ENCODE results near the gene ERAP2.
A peak's percentile ranks its signal among the peaks of the same experiment; 100 is the strongest.
"Not testable (repeated sequence)": the region's sequence is repeated elsewhere in the genome, so short reads cannot be mapped to it uniquely, and the experiment has no call there.

ERAP2 gene

DNA sequence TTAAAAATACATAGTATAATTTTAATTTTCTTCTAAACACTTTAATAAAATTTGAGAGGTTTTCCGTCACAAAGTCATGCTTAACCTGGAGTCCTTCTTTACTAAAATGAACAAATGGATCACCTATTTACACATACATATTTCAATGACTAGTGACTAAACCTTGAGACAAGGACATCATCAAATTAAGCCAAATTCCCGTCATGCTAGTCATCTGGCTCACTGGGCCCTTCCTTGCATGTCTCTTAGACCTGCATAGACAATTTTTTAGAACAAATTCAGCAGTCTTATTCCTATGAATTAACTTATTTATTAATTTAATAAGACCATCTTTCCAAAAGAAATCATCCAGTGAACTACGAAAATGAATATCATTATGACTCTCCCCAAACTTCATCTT is 26.6 kb downstream of the ERAP2 start:
- no peak for DNase-seq

DNA sequence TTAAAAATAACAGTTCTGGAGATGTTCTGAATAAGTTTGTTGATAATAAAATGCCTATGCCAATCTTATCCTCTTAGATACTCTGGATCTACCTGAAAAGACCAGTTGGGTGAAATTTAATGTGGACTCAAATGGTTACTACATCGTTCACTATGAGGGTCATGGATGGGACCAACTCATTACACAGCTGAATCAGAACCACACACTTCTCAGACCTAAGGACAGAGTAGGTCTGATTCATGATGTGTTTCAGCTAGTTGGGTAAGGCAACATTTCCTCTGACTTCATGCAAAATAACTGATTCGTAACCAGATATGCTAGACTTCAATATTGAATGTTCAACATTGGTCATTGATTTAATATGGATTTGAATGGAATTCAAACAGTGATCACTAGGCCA is 27.0 kb downstream of the ERAP2 start:
- no peak for DNase-seq

DNA sequence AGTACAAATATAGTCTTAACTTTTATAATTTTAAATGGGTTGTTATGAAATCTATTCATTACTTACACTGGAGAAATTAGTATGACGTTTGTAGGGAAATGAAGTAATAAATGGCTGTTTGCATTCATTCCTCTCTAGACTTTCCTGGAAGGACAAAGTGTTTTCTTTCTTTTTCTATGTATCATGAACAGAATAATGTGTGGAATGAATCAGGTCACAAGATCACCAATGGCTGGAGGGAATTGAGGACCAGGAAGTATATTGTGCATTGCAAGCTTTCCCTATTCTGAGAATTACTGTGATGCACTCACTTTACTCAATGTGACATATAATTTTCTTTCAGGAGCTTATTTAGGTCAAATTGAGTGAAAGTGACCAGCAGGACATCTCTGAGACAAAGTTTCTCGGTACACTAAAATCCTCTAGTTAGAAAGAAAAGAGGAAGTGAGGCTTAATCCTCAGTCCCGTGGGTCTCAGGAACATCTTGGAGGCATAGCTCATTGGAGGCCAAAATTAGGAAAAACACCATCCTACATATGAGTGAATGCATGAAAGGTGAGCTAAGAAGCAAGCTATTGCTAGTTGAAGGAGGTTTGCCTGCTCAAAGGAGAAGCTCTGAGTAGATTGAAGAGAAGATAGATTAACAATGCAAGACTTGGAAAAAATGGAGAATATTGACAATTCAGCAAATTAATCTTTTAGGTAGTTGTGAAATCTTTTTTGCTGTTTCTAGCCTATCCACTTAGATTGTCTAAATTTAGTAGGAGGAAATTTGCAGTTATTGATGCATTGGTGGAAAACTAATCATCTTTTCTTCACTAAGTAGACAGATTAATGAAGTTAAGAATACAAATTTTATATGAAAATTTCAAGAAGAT is 28.0 kb downstream of the ERAP2 start:
- no peak for DNase-seq

DNA sequence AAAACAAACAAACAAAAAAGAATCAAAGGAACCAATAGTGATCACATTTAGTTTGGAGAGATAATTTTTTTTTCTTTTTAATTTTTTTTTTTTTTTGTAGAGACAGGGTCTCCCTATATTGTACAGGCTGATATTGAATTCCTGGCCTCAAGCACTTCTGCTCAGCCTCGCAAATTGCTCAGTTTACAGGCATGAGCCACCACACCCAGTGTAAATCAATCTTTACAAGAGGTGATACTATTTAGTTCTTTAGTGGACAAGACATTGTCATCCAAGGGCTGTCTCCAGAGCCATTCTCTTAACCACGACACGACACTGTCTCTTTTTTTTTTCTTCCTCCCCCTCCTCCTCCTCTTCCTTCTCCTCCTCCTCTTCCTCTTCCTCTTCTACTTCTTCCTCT is 29.6 kb downstream of the ERAP2 start:
- DNase-seq: no peak

DNA sequence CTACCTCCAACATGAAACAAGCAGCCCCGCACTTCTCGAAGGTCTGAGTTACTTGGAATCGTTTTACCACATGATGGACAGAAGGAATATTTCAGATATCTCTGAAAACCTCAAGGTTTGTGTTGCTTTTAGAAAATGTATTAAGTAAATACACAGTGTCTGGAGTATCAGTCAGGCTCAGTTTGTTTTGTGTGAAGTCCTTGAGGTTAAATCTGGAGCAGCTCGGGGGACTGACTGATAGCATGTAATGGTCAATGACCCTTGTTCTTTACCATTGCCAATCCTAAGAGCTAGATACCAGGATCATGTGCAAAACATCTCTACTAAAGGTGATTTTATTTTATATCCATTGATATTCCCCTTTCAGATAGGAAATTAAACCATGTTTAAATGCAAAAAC is 32.7 kb downstream of the ERAP2 start:
- no peak for DNase-seq

DNA sequence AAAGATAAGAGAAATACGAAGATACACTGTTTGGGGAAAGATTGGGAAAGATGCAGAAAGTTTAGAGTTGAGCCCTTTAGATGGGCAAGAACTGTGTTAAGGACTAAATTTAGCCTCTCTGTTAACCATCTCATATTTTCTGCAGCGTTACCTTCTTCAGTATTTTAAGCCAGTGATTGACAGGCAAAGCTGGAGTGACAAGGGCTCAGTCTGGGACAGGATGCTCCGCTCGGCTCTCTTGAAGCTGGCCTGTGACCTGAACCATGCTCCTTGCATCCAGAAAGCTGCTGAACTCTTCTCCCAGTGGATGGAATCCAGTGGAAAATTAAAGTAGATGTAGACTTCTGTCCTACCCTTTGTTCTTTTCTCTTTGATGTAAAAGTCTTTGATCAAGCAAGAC is 33.1 kb downstream of the ERAP2 start:
- DNase-seq: no peak

DNA sequence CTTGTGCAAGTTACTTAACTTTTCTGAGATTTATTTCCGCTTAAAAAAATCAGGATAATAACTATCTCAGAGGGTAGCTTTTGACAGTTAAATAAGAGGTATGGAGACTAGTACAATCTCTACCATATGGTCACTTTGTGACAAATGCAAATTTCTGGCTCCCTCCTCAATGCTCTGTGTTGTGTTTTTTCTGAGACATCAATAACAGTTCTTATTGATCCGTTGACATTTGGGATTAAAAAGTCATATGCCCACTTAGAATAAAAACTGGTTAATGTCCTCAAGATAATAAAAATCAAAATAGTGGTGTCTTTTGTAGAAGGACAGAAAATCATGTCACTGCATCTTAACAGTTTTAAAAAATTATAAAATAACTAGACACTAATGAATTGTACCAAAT is 34.8 kb downstream of the ERAP2 start:
- DNase-seq: no peak

DNA sequence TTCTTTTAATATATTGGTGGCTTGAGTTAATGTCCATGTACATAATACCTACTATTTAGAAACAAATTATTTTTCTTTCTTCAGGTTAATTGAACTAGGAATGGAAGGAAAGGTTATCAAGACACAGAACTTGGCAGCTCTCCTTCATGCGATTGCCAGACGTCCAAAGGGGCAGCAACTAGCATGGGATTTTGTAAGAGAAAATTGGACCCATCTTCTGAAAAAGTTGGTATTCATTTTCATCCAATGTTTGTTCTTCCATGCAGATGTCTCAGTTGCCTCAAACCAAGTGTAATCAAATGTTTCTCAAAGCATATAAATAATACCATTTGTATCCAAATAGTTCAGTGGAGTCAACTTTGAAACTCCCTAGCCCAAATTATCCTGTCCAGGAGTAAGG is 36.9 kb downstream of the ERAP2 start:
- DNase-seq: no peak

DNA sequence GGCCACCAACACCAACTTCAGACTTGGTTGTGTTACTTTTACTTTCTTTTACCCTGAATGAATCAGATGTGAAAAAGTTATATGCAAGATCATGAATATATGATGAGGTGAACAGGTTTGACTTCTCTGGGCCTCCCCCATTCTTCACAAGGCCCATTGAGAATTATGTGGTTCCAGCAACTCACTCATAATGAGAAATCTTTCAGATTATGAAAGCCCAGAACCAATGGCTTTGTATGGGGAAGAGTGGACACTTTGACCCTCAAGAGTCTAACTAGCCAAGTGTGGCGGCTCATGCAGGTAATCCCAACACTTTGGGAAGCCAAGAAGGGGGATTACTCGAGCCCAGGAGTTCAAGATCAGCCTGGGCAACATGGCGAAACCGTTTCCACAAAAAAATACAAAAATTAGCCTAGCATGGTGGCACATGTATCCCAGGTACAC is 43.5 kb downstream of the ERAP2 start:
- peak in 1 of 5 donors; percentile 21 for DNase-seq

DNA sequence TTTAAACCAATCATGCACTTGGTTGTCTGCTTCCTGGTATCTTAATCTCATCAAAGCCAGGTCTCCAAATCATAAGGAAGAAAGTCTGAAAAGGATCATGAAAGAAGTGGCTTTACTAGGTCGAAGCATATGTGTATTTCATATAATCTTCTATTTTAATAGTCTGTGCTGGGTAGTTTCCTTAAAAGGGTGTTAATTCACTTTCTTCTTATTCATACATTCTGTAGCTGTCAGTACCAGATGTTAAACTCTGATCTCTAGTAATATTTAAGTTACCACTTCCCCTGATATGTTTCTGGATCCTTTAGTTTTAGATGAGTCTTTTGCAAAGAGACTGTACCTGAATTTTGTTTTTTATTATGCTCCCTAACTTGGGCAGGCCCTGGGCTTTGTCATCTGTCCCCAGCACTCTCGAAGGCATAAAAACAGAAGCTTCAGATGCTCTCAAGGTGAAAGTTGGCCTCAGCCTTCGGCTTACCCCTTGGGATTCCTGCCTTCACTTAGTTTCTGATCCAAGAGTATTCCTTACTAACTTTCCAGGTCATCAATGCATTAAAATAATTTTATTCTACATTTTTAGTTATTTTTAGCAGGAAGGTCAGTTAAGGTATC is 44.5 kb downstream of the ERAP2 start:
- no peak for DNase-seq

DNA sequence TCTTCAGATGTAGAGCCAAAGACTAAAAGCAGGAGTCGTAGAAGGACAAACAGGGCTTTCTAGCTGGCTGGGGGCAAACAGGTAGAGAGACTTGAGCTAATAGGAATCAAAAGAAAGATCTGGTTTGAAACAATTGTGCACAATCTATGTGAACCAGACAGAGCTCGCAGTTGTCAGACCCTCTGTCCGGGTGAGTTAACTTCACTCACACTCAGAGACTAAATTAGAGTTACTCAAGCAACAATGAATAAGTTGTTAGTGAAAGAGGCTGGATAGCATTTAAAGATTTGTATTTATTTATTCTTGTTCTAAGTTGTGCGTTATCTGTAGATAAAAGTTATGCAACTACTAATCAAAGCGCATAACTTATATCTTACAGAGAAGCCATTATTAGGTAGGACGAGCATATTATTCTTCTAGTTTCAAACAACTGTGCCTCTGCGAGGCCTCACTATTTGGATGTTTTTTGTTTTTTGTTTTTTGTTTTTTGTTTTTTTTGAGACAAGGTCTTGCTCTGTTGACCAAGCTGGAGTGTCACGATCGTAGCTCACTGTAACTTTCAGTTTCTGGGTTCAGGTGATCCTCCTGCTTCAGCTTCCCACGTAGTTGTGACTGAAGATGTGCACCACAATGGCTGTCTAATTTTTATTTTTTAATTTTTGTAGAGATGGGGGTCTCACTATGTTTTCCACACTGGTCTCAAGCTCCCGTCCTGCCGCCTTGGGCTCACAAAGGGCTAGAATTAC is 46.4 kb downstream of the ERAP2 start:
- no peak for DNase-seq

DNA sequence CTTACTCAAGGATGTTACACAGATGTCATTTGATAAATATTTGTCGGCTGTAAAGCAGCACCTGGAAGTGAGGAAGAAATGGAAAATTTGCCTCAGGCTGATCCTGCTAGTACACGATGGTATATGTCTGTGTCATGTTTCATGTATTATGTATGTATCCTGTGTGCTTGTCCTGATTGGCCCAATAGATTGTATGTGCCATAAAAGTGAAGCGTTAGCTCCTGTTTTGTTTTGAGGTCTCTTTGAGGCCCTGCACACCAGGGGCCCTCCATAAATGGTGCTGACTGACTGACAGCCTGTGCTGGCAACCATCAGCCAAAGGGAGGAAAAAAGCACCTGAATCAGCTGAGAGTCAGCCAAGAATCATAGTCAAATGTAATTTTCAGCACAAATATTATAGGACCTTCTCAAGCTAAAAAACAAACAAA is 47.7 kb downstream of the ERAP2 start:
- no peak for DNase-seq

DNA sequence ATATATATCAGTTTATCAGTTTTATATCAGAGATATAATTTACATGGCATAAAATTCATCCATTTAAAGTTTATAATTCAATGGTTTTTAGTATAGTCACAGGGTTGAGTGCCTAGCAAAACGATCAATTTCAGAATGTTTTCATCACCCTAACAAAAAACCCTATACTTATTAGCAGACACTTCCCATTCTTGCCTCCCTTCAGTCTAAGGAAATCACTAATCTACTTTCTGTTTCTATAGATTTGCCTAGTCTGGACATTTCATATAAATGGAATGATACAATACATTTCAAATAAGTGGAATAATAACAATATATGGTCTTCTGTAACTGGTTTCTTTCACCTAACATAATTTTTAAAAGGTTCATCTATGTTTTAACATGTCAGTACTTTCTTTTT is 50.0 kb downstream of the ERAP2 start:
- no peak for DNase-seq

DNA sequence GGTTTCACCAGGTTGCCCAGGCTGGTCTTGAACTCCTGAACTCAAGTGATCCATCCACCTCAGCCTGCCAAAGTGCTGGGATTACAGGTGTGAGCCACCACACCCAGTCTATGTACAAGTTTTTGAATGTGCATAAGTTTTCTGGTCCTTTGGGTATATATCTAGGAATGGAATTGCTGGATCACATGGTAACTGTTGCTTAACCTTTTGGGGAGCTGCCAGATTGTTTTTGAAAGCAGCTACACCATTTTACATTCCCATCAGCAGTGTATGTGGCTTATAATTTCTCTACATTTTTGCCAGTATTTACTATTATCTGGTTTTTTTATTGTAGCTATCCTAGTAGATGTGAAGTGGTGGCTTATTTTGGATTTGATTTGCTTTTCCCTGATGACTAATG is 50.7 kb downstream of the ERAP2 start:
- DNase-seq: no peak

DNA sequence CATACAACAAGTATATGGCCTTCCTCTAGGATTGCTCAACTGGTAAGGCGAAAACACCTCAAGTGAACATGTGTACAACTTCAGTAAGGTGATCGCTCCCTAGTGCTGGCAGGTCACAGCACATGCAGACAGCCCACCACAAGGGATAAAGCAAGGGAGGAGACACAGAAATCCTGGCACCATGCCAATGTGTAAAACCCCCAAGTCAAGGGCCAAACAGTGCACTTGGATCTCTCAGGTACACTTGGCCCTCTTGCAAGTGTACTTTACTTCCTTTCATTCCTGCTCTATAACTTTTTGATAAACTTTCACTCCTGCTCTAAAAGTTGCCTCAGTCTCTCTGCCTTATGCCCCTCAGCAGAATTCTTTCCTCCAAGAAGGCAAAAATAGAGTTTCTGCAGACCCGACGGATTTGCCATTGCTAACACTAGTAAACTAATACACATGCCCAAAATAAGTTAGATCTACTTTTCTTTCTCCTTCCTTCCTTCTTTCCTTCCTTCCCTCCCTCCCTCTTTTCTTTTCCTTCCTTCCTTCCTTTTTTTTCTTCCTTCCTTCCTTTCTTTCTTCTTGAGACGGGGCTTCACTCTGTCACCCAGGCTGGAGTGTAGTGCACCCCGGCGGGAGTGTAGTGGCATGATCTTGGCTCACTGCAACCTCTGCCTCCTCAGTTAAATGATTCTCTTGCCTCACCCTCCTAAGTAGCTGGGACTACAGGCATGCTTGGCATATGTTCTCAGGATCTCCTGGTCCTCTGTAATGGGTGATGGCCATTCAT is 52.8 kb downstream of the ERAP2 start:
- no peak for DNase-seq

DNA sequence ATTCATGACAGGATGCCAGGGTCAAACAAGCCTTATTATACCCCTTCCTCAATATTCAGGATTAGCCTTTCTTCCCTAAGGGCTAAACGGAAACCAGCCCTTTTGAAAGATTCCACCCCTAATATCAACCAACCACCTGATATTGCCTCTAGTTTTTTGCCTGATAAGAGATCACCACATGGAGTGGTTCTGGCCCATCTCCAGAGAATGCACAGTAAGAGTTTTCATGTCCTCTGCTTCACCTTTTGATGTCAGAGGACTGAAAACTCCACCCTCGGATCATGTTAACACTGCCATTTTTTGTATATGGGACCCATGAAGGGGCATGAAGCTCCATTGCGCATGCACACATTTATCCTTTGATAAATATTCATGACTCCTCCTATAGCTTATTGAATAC is 53.8 kb downstream of the ERAP2 start:
- no peak for DNase-seq

DNA sequence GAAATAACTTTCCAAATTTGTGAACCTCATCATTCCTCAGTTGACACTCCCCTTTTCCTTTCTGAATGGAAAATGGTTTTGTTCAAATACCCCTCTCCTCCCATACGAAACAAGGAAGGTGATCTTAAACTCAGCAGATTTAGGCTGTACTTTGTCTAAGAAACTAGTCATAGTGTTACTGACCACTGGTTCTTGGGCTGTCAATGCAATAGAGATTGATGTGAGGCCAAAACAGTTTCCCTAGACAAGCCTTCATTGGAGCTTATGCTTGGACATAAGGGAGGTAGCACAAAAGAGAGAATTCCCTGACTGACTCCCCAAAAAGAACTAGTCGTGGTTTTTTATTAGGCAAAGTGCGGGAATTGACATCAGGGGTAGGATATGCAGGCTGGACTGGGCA is 54.3 kb downstream of the ERAP2 start:
- no peak for DNase-seq

DNA sequence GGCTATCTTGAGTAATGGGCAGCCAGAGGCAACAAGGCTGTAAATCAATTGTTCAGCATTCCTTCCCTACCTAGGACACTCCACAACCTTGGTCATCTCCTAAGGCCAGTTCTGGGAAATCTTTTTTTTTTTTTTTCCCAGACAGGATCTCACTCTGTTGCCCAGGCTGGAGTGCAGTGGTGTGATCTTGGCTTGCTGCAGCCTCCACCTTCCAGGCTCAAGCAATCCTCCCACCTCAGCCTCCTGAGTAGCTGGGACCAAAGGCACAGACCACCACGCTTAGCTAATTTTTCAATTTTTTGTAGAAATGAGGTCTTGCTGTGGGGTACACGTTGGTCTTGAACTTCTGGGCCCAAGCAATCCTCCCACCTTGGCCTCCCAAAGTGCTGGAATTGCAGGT is 54.7 kb downstream of the ERAP2 start:
- not testable (repeated sequence) for DNase-seq

DNA sequence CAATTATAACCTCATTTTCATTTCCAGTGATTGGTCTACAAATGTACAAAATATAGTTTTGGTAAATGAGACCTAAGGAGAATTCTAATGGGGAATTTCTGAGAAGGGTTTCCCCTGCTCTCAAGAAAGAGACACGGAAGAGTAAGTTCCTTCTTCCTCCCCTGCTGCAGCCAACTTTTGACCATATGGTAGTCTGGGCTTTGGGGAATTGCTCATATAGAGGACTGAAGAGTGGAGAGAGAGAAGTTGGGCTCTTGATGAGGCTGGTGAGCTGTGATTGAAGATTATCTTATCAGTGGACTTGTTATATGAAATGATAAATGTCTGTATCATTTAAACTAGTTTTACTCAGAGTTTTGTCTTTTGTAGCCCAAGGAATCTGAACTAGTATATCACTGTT is 55.3 kb downstream of the ERAP2 start:
- DNase-seq: no peak

DNA sequence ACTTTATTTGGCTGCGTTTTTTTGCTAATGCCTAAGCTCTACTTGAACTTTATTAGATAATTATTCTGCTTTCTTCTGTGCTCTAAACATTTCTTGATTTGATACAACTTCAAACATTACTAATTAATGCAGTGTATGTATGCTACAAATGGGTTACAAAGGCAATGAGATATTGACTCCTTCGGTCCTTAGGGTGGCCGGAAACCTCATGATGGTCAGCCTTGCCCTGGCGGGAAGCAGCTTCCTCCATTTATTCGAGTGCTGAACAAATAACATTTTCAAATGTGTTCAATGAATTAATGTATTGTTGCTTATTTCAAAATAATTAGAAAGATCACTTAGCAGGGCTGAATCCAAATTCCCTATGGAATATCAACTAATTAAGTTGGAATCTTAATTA is 55.7 kb downstream of the ERAP2 start:
- DNase-seq: no peak

DNA sequence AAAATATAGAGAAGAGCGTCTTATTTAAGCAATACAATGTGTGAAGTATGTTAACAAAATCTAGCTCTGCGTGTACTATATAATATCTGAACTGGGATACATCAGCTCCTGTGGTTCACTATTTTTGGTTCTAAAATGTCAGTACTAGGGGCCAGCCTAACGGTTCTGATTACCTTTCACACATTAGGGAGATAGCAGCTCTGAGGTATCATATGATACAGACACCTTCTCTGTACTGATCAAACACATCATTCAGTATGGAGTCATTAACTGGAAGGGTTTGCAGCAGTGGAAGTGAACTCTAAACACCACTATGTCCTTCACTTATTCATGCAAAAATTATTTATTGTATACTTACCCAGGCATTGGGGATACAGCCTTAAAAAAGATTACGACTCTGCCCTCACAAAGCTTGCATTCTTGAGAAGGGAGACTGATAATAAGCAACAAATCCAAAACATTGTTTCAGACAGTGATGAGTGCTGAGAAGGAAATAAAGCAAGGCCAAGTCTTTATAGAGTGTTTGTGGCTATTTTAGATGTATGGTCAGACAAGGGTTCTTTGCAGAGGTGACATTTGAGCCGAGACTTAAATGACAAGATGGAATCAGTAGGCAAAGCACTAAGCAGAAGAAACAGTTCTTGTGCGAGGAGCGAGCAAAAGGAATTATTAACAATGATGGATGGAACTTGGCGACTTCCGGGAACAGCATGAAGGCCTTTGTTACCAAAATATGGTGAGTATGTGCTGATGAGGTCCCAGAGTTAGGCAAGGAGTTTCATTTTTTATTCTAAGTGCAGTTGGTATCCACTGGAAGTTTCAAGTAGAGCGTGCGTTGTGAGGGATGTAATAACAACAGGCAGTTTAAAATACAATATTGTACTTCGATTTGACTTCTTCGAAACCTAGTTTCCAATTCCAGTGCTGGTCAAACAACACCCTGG is 57.7 kb downstream of the ERAP2 start:
- no peak for DNase-seq
